K562 (cell line): ENCODE data around the gene PRSS57. TPM values are rescaled to one million over a fixed set of nuclear protein-coding genes. Genes with fewer than 3 reads are reported as not detected.

ENCODE experiments used
- MXI1 ChIP-seq: IDR thresholded peaks from 2 replicates; pipeline ENCODE4 v1.6.1; 2011; ENCODE audit warnings: low read depth, mild to moderate bottlenecking, improper control_type of control experiment, low read length
- PTTG1 ChIP-seq: fragments of 450-650 bp; IDR thresholded peaks from 2 replicates; pipeline ENCODE4 v1.6.1; 2016; ENCODE audit warnings: low read depth, mild to moderate bottlenecking, missing genetic modification characterization, missing compliant biosample characterization
- RAD21 ChIP-seq, 2 experiments: fragments of 250-450 bp in 1 of 2; fragments of 450-650 bp in 1 of 2; sonication (Bioruptor Pico) in 1 of 2; formaldehyde crosslinking in 1 of 2; IDR thresholded peaks in 1 of 2; conservative IDR thresholded peaks in 1 of 2; 2 replicates each; pipeline versions ENCODE4 v1.4.0 to v1.8.0; 2020 to 2022; ENCODE audit warnings: mild to moderate bottlenecking in 2 of 2, moderate library complexity in 1 of 2
- TRIM28 ChIP-seq: fragments of 450-650 bp; IDR thresholded peaks from 2 replicates; pipeline ENCODE4 v1.6.1; 2017
- ZNF23 ChIP-seq: fragments of 250-450 bp; sonication (Bioruptor Pico); IDR thresholded peaks from 2 replicates; pipeline ENCODE4 v1.4.0; 2020; ENCODE audit warnings: mild to moderate bottlenecking
- ZNF609 ChIP-seq: sonication (generic); formaldehyde crosslinking; IDR thresholded peaks from 2 replicates; pipeline ENCODE4 v1.8.1; 2023; ENCODE audit warnings: missing genetic modification reagents, mild to moderate bottlenecking, borderline replicate concordance
- polyA plus RNA-seq, 8 experiments: library from polyadenylated mRNA; depleted of rRNA in 4 of 8; stranded (reverse) in 5 of 8; unstranded in 3 of 8; fragments of >200 nt; fragmentation: Nextera tagmentation in 2 of 8; fragmentation: Illumina TruSeq in 1 of 8; extraction: Ambion mirVana in 2 of 8; extraction: Trizol in 1 of 8; gene quantifications; 2 replicates each; pipeline versions ENCODE4 v1.2.1 to v1.2.3, GENCODE V29; 2011 to 2014; ENCODE audit warnings: inconsistent platforms in 1 of 8, missing spikeins in 1 of 8
- total RNA-seq, 7 experiments: library from RNA; depleted of rRNA in 6 of 7; stranded (reverse); fragments of >200 nt in 6 of 7; fragmentation: Illumina TruSeq in 2 of 7; extraction: Trizol in 2 of 7; gene quantifications; 2 replicates each; pipeline versions ENCODE4 v1.2.1 to v1.2.3, GENCODE V29; 2011 to 2021; ENCODE audit warnings: low replicate concordance in 1 of 7

PRSS57 gene
- total and polyA plus RNA-seq, 9 of the 15 experiments (the other 6 are each of a cell fraction or from before 2014, with no cell fraction given): 0.06 to 2.5 (median 1.3) TPM; not detected in 3

GRCh38 chr19:719636-720344 is 24.5 kb upstream of the PRSS57 start (continued):
- no peak for TF ChIP-seq ZNF609 (CRISPR knock-in tag)
- peak; percentile 89 for TF ChIP-seq MXI1
- TF ChIP-seq TRIM28: no peak
- no peak for TF ChIP-seq ZNF23 (CRISPR knock-in tag)
- no peak for TF ChIP-seq RAD21 (CRISPR knock-in tag; conservative IDR thresholded peaks at IDR 0.05 in 1 of 2, IDR thresholded peaks at IDR 0.05 in 1 of 2)
- TF ChIP-seq PTTG1: no peak
